Left ventricle myocardium inferior (tissue), 1 donor: ENCODE data around the gene ELMO1. TPM values are rescaled to one million over a fixed set of nuclear protein-coding genes. Genes with fewer than 3 reads are reported as not detected.

Source experiments
- DNase-seq: peaks from one replicate; pipeline ENCODE4 v3.0.0-alpha.2; 2020
- H3K27ac ChIP-seq: fragments of 200-600 bp; replicated peaks from 2 replicates; pipeline ENCODE4 v1.8.0; 2021
- H3K27me3 ChIP-seq: fragments of 200-600 bp; 2 replicates; pipeline ENCODE4 v1.8.0; 2021; ENCODE audit warnings: low read depth
- H3K36me3 ChIP-seq: fragments of 200-600 bp; 2 replicates; pipeline ENCODE4 v1.8.0; 2021
- H3K4me1 ChIP-seq: fragments of 200-600 bp; 2 replicates; pipeline ENCODE4 v1.8.0; 2021
- H3K4me3 ChIP-seq: fragments of 200-600 bp; 2 replicates; pipeline ENCODE4 v1.8.0; 2021; ENCODE audit warnings: mild to moderate bottlenecking, moderate library complexity
- H3K9me3 ChIP-seq: fragments of 200-600 bp; replicated peaks from 2 replicates; pipeline ENCODE4 v1.8.0; 2021
- intact Hi-C: fragments of 100-400 bp; cut with micrococcal nuclease; formaldehyde crosslinking; loops from one replicate; pipeline ENCODE4 v1.11.0; 2022
- total RNA-seq: library from RNA; stranded (reverse); fragmentation: NEBNext Ultra II Directional; extraction: Animal tissue kit (Norgen Biotek cat#: 25700); gene quantifications from one replicate; pipeline ENCODE4 v1.2.1, GENCODE V29; 2021
- TF ChIP-seq, protein P1 (sequence below): fragments of 200-600 bp; IDR thresholded peaks from 2 replicates; pipeline ENCODE4 v1.8.0; 2021; ENCODE audit warnings: antibody characterized with exemption, mild to moderate bottlenecking, borderline replicate concordance
- donor health status: DM: no; HTN: yes; CAD: no; lungs with severe emphysema.

ELMO1 gene
- total RNA-seq, 1 donor from 2014 or later, result 10.0 TPM

DNA sequence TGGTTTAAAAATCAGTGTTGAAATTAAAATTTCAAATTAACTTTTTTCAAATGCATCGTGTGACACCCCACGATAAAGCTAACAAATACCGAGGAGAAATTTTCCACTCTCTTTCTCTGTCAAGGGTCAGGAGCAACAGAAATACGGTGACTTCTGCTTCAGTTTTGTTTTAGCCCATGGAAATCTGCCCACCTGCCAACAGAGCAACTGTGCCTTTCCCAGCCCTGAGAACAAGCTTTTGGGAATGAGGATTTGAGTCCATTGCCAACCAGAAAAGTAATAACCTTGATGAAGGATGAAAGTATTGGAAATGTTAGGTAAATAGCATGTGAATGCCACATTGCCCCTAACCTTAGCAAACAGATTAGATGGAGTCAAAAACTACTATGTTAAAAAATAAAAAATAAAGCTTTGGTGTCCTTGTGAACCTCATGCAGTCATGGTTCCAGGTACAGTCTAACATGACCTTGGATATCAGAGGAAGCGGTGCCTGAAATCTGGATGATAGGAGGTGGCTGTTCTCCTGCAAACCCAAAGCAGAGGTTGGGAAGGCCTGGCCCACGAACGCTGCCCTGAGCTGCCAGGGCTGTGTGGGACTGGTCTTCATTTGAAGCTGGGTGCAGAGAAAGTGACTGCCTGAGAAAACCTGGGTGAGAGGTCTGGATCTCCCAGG lies 296.8 kb downstream of the ELMO1 start:
- Histone ChIP-seq H3K27ac (no peak overlapping the region), H3K36me3 (no peaks in the 10 kb centered on the region), H3K27me3 (no peaks in the 10 kb centered on the region), H3K4me1 (peaks cover 13% of the 10 kb centered on the region), H3K9me3 (peaks cover 20% of the 10 kb centered on the region), H3K4me3 (no peak overlapping the region)
- TF ChIP-seq, protein P1, sequence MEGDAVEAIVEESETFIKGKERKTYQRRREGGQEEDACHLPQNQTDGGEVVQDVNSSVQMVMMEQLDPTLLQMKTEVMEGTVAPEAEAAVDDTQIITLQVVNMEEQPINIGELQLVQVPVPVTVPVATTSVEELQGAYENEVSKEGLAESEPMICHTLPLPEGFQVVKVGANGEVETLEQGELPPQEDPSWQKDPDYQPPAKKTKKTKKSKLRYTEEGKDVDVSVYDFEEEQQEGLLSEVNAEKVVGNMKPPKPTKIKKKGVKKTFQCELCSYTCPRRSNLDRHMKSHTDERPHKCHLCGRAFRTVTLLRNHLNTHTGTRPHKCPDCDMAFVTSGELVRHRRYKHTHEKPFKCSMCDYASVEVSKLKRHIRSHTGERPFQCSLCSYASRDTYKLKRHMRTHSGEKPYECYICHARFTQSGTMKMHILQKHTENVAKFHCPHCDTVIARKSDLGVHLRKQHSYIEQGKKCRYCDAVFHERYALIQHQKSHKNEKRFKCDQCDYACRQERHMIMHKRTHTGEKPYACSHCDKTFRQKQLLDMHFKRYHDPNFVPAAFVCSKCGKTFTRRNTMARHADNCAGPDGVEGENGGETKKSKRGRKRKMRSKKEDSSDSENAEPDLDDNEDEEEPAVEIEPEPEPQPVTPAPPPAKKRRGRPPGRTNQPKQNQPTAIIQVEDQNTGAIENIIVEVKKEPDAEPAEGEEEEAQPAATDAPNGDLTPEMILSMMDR, result no peak
- intact Hi-C loops, result no loop called here
- DNase-seq, result no peak

DNA sequence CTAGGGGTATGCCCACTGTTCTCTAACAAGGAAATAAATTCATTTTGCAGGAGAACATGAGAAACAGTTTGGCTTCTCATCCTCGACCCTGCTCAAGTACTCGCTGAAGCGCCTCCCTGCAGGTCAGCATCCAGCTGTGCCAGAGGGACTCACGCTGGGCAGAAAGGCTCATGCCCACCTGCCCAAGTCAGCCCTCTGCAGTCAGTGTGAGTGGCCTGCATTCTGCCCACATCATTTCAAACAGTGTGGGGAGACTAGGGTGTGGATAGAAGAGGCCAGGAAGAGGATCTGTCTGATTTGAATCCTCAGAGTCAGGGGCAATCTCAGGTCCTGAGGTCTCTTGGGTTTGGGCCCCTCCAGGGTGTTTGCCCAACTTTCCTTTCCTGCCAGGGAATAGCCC lies 297.8 kb downstream of the ELMO1 start:
- no peak overlapping the region for H3K4me3 ChIP-seq
- H3K9me3 ChIP-seq, result peaks cover 12% of the 10 kb centered on the region
- H3K27me3 ChIP-seq, result no peaks in the 10 kb centered on the region
- TF ChIP-seq, protein P1, result no peak
- DNase-seq, result no peak
- intact Hi-C loops, result no loop called here
- H3K27ac ChIP-seq, result no peak overlapping the region
- peaks cover 13% of the 10 kb centered on the region for H3K4me1 ChIP-seq
- no peaks in the 10 kb centered on the region for H3K36me3 ChIP-seq

DNA sequence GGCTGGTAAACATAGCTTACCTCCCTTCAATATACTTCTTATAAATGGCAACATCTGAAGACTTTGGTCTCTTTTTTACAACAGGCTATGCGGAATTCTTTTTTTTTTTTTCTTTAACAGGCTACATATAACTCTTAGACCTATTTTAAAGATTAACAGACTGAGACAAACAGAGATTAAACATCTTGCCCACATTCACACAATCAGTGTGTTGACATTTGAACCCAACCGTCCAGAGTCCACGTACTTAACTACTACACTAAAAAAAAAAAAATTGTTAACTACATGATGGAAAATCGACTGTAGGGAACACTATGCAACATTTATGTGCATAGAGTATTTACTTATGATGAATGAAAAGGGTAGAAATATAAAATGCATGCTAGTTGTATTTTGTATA lies 298.5 kb downstream of the ELMO1 start:
- DNase-seq, result no peak
- TF ChIP-seq, protein P1, result no peak
- H3K27me3 ChIP-seq, result no peaks in the 10 kb centered on the region
- intact Hi-C loops, result no loop called here
- no peak overlapping the region for H3K4me3 ChIP-seq
- H3K9me3 ChIP-seq, result peaks cover 6% of the 10 kb centered on the region
- no peaks in the 10 kb centered on the region for H3K36me3 ChIP-seq
- peaks cover 13% of the 10 kb centered on the region for H3K4me1 ChIP-seq
- H3K27ac ChIP-seq, result no peak overlapping the region

DNA sequence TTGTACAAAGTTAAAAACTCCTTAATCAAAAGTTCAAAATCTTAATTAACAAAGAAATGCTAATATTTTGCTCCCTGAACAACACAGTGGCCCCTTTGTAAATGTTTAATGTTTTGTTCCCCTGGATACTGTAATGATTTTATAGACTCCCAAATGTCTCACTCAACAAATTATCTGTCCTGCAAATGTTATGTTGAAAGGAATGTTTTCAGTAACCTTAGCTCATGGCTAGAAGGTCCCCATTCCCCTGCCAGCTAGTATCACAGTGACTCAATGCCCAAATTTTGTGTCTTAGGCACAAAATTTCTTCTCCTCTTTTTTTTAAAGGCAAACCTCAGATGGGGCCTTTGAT lies 298.9 kb downstream of the ELMO1 start:
- intact Hi-C loops, result no loop called here
- DNase-seq, result no peak
- Histone ChIP-seq H3K4me3 (no peak overlapping the region), H3K4me1 (peaks cover 13% of the 10 kb centered on the region), H3K9me3 (peaks cover 2% of the 10 kb centered on the region), H3K27ac (no peak overlapping the region), H3K27me3 (no peaks in the 10 kb centered on the region), H3K36me3 (no peaks in the 10 kb centered on the region)
- TF ChIP-seq, protein P1, result no peak

DNA sequence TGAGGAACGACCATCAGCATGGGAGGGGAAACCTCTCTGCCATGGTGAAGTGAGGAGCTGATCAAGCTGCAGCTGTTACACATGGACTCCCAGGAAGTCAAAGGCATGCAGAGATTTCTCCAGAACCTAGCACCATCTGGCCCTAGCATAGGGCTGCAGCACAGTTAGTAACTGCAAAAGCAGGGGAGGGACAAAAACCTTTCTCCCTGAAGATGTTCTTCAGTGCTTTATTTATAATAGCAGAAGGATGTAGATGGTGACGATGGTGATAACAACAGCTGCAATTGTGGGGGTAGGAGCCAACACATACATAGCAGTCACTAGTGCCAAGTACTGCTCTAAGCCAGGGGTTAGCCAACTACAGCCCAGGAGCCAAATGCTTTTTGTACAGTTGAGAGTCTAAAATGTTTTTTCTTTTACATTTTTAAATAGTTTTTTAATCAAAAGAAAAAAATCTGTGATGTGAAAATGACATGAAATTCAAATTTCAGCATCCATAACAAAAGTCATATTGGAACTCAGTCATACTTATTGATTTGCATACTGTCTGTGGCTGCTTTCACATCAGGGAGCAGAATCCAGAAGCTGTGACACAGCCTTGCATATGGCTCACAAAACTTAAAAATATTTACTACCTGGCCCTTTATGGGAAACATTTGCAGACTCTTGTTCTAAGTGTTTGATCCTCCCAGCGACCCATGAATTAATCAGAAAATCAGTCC lies 299.5 kb downstream of the ELMO1 start:
- Histone ChIP-seq H3K36me3 (no peaks in the 10 kb centered on the region), H3K9me3 (no peaks in the 10 kb centered on the region), H3K4me3 (no peak overlapping the region), H3K27ac (no peak overlapping the region), H3K4me1 (peaks cover 13% of the 10 kb centered on the region), H3K27me3 (no peaks in the 10 kb centered on the region)
- TF ChIP-seq, protein P1, result no peak
- DNase-seq, result no peak
- intact Hi-C loops, result no loop called here
